Left lung (tissue), 10 donors: Measurements from ENCODE around the gene GP2. TPM values are rescaled to one million over a fixed set of nuclear protein-coding genes. Genes with fewer than 3 reads are reported as not detected.

Source experiments
- ATAC-seq: fragments of 200-7000 bp; cut with Tn5 transposase; one replicate; pipeline ENCODE4 v1.9.1; 2020; ENCODE audit warnings: moderate library complexity
- DNase-seq, 4 donors: peaks; one replicate each; pipeline ENCODE4 v3.0.0-alpha.2; 2013 to 2020
- H3K27ac ChIP-seq, 2 donors: fragments of 200-600 bp; sonication (generic) in 1 of 2; one replicate each; pipeline versions ENCODE4 v1.5.0 to v1.8.0; 2020 to 2021
- H3K27me3 ChIP-seq, 2 donors: fragments of 200-600 bp; sonication (generic) in 1 of 2; one replicate each; pipeline versions ENCODE4 v1.5.0 to v1.8.0; 2020 to 2021
- H3K36me3 ChIP-seq, 2 donors: fragments of 200-600 bp; sonication (generic) in 1 of 2; one replicate each; pipeline versions ENCODE4 v1.5.0 to v1.8.0; 2020 to 2021
- H3K4me1 ChIP-seq, 2 donors: fragments of 200-600 bp; one replicate each; pipeline ENCODE4 v1.8.0; 2021
- H3K4me3 ChIP-seq, 2 donors: fragments of 200-600 bp; sonication (generic) in 1 of 2; one replicate each; pipeline versions ENCODE4 v1.5.0 to v1.8.0; 2020 to 2021; ENCODE audit warnings: mild to moderate bottlenecking in 1 of 2
- H3K9me3 ChIP-seq, 2 donors: fragments of 200-600 bp; sonication (generic) in 1 of 2; one replicate each; pipeline versions ENCODE4 v1.5.0 to v1.8.0; 2020 to 2021
- intact Hi-C, 2 donors: fragments of 100-400 bp; cut with DNase I; formaldehyde crosslinking; loops; one replicate each; pipeline versions ENCODE4 v1.11.2 to v1.14.2; 2022
- polyA plus RNA-seq, 6 donors: library from polyadenylated mRNA; unstranded; fragments of 120-200 nt; gene quantifications; one replicate each; pipeline ENCODE4 v1.2.1, GENCODE V29; 2013; ENCODE audit not compliant: insufficient read length in 6 of 6
- total RNA-seq, 2 donors: library from RNA; stranded (reverse); fragmentation: NEBNext Ultra II Directional; extraction: Animal tissue kit (Norgen Biotek cat#: 25700); gene quantifications; one replicate each; pipeline ENCODE4 v1.2.1, GENCODE V29; 2021
- TF ChIP-seq, protein P1 (sequence below), 2 donors: fragments of 200-600 bp; sonication (generic) in 1 of 2; IDR thresholded peaks; one replicate each; pipeline versions ENCODE4 v1.5.0 to v1.8.0; 2021; ENCODE audit warnings: antibody characterized with exemption in 2 of 2
- donor health status: DM: no; HTN: yes; CAD: no.
- donor health status: DM: no; HTN: no; CAD: no.

The GP2 gene
- total and polyA plus RNA-seq, 8 donors = 0.07 to 0.24 (median 0.10) TPM; not detected in 4

DNA sequence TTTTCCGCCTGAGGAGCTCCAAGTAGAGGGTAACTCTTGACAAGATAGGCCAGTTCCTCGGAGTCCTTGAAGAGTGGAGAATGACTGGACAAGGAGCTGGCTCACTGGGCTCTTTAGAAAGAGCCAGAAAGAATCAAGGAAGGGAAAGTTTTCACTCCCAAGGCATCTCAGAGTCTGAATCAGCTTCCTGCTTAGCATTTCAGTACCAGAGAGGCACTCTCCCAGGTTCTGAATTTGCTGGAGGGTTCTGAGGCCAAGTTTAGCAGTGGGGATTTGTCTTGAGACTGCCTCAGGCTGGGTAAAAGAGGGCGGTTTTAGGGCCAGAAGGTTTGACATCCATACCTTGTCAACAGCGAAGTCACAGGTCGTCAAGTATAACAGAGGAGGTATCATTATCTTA is 25.5 kb downstream of the GP2 start:
- H3K36me3 ChIP-seq = no peaks in the 10 kb centered on the region
- DNase-seq (no peak), ATAC-seq (no peak)
- TF ChIP-seq, protein P1, sequence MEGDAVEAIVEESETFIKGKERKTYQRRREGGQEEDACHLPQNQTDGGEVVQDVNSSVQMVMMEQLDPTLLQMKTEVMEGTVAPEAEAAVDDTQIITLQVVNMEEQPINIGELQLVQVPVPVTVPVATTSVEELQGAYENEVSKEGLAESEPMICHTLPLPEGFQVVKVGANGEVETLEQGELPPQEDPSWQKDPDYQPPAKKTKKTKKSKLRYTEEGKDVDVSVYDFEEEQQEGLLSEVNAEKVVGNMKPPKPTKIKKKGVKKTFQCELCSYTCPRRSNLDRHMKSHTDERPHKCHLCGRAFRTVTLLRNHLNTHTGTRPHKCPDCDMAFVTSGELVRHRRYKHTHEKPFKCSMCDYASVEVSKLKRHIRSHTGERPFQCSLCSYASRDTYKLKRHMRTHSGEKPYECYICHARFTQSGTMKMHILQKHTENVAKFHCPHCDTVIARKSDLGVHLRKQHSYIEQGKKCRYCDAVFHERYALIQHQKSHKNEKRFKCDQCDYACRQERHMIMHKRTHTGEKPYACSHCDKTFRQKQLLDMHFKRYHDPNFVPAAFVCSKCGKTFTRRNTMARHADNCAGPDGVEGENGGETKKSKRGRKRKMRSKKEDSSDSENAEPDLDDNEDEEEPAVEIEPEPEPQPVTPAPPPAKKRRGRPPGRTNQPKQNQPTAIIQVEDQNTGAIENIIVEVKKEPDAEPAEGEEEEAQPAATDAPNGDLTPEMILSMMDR (IDR thresholded peaks at IDR 0.05) = no peak
- no peaks in the 10 kb centered on the region for H3K4me1 ChIP-seq
- no peak overlapping the region for H3K4me3 ChIP-seq
- no peak overlapping the region for H3K27ac ChIP-seq
- no peaks in the 10 kb centered on the region for H3K9me3 ChIP-seq
- intact Hi-C loops = no loop called here
- H3K27me3 ChIP-seq = peaks cover 0 to 10% of the 10 kb centered on the region in 2 donors

DNA sequence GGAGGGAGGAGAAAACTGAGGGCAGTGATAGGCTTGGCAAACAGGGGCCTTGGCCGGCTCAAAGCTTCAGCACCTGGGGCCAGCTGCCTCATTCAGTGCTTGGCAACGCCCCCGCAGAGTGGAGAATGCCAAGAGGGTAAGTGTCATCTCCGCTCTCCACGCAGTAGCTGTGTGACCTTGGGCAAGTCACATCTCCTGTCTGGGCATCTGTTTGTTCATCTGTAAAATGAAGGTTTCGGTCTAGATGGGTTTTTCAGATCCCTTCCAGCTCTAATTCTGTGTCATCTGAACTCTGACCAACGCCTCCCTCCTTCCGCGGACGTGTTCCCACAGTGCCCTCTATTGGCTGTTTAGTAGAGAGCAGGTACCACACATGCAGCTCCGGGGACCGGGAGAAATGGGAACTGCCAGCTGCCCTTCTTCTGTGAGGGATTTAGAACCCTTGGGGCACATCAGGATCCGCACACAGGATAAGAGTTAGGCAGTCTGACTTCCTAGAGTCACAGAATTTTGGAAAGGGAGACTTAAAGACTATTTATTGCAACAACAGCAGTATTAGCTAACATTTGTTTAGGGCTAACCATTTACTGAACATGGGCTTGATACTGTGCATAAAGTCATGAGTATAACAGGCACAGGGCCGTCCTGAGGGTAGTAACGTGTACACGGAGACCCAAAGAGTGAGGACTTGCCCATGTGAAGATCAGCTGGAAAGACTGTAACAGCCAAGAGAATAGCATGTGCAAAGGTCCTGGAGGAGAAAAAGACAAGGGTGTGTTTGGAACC is 26.8 kb downstream of the GP2 start:
- Histone ChIP-seq H3K36me3 (no peaks in the 10 kb centered on the region), H3K27ac (no peak overlapping the region), H3K4me1 (no peaks in the 10 kb centered on the region), H3K4me3 (no peak overlapping the region), H3K9me3 (no peaks in the 10 kb centered on the region), H3K27me3 (peaks cover 0 to 1% of the 10 kb centered on the region in 2 donors)
- ATAC-seq (peak; percentile 92), DNase-seq (peak in 3 of 4 donors; percentile 6 to 42 (median 39))
- intact Hi-C loops = no loop called here
- TF ChIP-seq, protein P1 (IDR thresholded peaks at IDR 0.05) = peak; percentile 60 to 69

- Histone ChIP-seq H3K4me1 (no peaks in the 10 kb centered on the region), H3K27ac (no peak overlapping the region), H3K9me3 (no peaks in the 10 kb centered on the region), H3K36me3 (no peaks in the 10 kb centered on the region), H3K27me3 (no peaks in the 10 kb centered on the region), H3K4me3 (no peak overlapping the region)
- DNase-seq = no peak
- ATAC-seq = no peak
- TF ChIP-seq, protein P1 (IDR thresholded peaks at IDR 0.05) = no peak
- intact Hi-C loops = loop anchor here in 1 of 2 donors (5.0 kb wide), 1 partner anchor 391 kb away; no protein-coding TSS in a partner anchor
Observed at GRCh38 chr16:20298452-20298851, 28.9 kb downstream of the GP2 start.

GRCh38 chr16:20291208-20292206 is 35.8 kb downstream of the GP2 start:
- H3K27me3 ChIP-seq = peaks cover 0 to 26% of the 10 kb centered on the region in 2 donors
- H3K4me1 ChIP-seq = no peaks in the 10 kb centered on the region
- TF ChIP-seq, protein P1 (IDR thresholded peaks at IDR 0.05) = no peak
- ATAC-seq = no peak
- intact Hi-C loops = no loop called here
- no peak for DNase-seq
- no peaks in the 10 kb centered on the region for H3K36me3 ChIP-seq
- H3K4me3 ChIP-seq = no peak overlapping the region
- no peaks in the 10 kb centered on the region for H3K9me3 ChIP-seq
- no peak overlapping the region for H3K27ac ChIP-seq

DNA sequence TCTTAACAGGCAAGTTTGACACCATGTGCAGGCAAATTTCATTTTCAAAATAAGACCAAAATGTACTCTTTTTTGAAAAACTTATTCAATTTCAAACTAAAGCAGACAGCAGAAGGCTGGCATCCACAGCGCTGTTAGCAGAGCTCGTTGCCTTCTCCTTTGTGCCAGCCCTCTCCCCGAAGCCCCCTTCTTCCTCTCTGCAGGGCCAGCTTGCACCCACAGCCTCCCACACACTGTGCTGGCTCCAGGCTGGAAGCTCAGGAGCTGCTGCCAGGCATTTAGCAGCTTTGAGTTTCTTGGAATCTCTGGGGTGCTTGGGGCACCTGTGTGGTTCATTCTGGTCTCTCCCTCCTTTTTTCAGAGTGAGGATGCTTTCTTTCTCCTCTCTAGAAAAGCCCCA is 37.7 kb downstream of the GP2 start:
- intact Hi-C loops = no loop called here
- H3K4me3 ChIP-seq = no peak overlapping the region
- no peak overlapping the region for H3K27ac ChIP-seq
- no peaks in the 10 kb centered on the region for H3K9me3 ChIP-seq
- H3K27me3 ChIP-seq = peaks cover 0 to 26% of the 10 kb centered on the region in 2 donors
- H3K4me1 ChIP-seq = no peaks in the 10 kb centered on the region
- ATAC-seq = no peak
- TF ChIP-seq, protein P1 (IDR thresholded peaks at IDR 0.05) = no peak
- no peak for DNase-seq
- H3K36me3 ChIP-seq = no peaks in the 10 kb centered on the region
